ENCODE data around the gene SMARCD3.

SMARCD3 gene

DNA sequence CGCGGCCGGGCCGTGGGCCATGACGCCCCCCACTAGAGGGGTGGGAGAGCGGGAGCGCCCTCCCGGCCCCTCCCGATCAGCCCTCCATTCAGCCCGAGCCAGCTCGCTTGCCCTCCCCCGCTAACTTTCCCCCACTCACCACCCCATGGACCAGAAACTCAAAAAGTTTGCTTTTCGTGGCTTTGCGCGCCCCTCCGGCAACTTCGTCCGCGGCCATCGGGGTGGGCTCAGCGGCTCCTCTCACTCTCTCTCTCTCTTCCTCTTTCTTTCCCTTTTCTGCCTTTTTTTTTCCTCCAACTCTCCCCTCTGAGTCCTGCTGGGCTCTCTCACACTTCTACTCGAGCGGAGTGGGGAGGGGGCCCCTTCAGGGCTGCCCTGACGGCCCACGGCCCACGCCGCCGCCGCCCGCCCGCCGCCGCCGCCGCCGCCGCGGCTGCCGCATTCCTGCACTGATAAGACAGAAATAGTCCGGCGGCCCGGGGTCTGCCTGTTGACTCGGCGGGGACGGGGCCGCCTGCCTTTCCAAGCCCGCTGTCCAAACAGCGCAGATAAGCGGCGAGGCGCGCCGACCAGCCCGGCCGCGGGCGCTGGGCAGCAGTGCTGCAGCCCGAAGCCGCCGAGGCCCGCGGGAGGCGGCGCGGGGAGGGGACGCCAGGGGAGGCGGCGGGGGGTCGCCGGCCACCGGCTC lies at the start of gene SMARCD3:
SMARCD3 (minus strand) TSS at position 349 of the 688 bp plus-strand sequence; CDS start at position 217, 132 bp downstream.
- DNase-seq (ENCODE audit: low read depth), result no peak

DNA sequence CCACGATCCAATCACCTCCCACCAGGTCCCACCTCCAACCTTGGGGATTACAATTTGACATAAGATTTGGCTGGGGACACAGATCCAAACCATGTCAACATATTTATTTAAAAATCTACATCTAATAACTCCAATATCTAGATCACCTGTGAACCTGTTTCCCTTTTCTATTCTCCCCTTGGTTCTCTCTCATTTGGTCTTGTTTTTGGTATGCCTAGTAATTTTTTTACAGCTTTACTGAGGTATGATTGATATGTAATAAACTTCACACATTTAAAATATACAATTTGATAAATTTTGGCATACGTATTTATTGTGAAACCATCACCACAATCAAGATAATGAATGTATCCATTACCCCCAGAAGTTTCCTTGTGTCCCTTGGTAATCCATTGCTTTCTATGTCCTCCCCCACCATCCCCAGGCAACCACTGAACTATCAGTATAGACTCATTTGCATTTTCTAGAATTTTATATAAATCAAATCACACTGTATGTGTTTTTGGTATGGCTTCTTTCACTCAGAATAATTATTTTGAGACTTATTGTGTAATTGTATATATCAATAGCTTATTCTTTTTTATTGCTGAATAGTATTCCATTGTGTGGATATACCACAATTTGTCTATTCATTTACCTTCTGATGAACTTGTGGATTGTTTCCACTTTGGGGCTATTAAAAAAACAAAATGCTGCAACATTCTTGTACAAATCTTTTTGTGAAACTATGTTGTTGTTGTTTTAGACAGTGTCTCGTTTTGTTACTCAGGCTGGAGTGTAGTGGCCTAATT lies 47.9 kb upstream of the SMARCD3 start:
- no peak for DNase-seq (ENCODE audit: low read depth)

DNA sequence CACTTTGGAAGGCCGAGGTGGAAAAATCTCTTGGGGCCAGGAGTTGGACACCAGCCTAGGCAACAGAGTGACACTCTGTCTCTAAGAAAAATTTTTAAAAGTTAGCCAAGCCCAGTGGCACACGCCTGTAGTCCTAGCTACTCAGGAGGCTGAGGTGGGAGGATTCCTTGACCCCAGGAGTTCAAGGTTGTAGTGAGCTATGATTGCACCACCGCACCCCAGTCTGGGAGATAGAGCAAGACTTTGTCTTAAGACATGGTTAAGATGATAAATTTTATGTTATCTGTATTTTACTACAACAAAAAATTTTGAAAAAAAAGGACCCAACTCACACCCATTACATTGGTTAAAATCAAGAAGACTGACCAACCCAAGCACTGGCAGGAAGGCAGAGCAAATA lies 44.4 kb upstream of the SMARCD3 start:
- no peak for DNase-seq (ENCODE audit: low read depth)

GRCh38 chr7:151291206-151291605 lies 42.7 kb upstream of the SMARCD3 start:
- DNase-seq (ENCODE audit: low read depth), result no peak

DNA sequence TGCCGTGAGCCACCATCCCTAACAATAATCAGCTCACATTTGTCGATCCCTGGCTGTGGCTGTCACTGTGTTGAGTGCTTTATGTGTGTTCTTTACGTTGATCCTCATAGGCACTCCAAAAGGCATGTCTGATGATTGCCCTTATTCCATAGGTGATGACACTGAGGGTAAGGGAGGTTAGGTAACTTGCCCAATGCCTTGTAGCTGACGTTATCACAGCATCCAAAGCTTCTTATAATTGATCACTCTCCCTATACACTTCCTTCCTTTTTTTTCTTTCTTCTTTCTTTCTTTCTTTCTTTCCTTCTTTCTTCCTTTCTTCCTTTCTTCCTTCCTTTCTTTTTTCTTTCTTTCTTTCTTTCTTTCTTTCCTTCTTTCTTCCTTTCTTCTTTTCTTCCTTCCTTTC lies 41.9 kb upstream of the SMARCD3 start:
- DNase-seq (ENCODE audit: low read depth), result no peak

DNA sequence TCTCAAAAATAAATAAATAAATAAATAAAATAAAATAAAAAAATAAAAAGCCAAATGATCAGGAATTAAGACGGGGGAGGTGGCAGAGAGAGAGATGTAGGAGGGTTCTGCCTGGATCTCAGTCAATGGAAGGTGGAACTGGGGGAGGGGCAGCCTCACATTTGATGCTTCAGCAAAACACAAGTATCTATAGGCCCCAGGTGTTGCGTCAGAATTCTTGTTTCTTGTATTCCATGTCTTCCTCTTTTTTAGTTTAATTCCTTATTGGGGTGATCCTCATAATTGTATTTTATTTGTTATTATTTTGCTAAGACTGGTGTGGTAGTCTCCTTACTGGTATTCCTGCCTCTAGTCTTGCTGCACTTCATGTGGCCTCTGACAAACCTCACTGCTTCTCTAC lies 41.4 kb upstream of the SMARCD3 start:
- DNase-seq (ENCODE audit: low read depth), result no peak

DNA sequence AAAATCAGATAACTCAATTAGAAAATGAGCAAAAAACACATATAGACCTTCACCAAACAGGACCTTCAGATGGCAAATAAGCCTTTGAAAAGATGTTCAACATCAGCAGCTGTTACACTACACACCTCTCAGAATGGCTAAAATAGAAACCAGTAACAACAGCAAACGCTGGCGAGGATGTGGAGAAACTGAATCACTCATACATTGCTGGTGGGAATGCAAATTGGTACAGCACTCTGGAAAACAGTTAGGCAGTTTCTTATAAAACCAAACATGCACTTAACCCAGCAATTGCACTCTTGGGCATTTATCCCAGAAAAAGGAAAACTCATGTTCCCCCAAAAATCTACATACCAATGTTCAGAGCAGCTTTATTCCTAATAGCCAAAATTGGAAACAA lies 37.7 kb upstream of the SMARCD3 start:
- no peak for DNase-seq (ENCODE audit: low read depth)

DNA sequence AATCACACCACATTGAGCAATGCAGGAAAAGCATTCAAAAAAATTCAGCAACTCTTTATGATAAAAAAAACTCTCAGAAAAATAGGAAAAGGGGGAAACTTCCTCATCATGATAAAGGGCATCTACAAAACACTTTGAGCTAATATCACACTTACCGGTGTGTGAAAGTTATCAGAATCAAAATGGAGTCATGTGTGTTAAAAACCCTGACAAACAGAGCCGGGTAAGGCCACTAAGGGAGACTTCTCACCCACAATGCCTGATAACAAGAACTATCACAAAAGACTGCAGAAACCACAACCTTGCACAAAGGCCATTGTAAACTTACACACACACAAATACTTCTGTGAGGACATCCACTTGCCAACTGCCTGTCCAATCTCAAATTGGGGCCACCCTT lies 34.8 kb upstream of the SMARCD3 start:
- no peak for DNase-seq (ENCODE audit: low read depth)

- DNase-seq (ENCODE audit: low read depth), result no peak
These were observed 33.6 kb upstream of the SMARCD3 start for GRCh38 chr7:151282111-151282510.

GRCh38 chr7:151281686-151282085 lies 33.2 kb upstream of the SMARCD3 start:
- no peak for DNase-seq (ENCODE audit: low read depth)

GRCh38 chr7:151280388-151281019 lies 32.0 kb upstream of the SMARCD3 start:
- DNase-seq (ENCODE audit: low read depth), result no peak

DNA sequence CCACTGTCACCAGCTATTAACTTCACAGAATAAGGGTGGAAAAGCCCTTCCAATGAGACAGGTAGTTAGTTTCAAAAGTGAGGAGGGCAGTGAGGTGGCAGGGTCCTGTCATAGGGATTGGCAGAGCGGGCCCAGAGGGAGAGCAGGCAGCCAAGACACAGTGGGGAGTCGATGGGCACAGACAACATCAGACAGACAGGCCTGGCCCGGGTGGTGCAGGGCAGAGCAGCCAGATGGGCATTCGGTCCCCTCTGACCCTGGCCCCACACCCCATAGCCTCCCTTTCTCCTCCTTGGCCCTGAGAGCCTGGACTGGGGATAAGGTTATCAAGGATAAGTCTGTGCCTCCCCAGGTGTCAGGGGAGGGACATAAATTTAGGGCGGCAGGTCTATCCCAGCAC lies 31.4 kb upstream of the SMARCD3 start:
- DNase-seq (ENCODE audit: low read depth), result no peak

GRCh38 chr7:151278949-151279348 lies 30.5 kb upstream of the SMARCD3 start:
- DNase-seq (ENCODE audit: low read depth), result no peak

GRCh38 chr7:151277631-151278030 lies 29.1 kb upstream of the SMARCD3 start:
- DNase-seq (ENCODE audit: low read depth), result no peak

GRCh38 chr7:151276666-151277590 lies 28.4 kb upstream of the SMARCD3 start:
- DNase-seq (ENCODE audit: low read depth), result peak; percentile 23

DNA sequence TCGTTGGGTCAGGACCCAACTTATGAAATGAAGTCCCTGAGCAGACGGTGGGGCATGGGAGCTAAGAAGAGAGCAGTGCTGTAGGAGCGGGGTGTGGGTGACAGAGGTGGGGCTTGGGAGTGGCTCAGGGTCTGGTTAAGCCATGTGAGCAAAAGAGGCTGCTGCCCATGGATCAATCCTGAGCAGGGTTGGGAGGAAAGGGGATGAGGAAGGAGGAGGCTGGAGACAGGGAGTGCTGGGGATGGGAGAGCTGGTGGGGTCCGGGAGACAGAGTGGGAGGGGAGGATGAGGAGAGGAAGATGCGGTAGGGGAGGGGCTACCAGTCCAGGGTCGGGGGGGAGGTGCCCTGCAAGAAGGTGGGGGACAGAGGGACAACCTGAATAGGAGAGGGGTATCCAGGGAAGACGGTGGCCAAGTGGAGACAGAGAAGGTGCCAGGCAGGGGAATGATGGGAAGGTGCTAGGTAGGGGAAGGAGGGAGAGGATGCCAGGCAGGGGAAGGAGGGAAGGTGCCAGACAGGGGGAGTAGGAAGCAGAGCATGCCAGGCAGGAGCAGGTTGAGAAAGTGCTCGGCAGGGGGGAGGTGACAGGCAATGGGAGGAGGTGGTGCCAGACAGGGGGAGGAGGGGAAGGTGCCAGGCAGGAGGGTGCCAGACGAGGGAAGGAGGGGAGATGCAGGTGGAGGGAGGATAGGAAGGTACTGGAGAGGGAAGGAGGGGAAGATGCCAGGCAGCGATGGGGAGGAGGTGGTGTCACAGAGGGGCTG lies 27.5 kb upstream of the SMARCD3 start:
- DNase-seq (ENCODE audit: low read depth), result no peak

DNA sequence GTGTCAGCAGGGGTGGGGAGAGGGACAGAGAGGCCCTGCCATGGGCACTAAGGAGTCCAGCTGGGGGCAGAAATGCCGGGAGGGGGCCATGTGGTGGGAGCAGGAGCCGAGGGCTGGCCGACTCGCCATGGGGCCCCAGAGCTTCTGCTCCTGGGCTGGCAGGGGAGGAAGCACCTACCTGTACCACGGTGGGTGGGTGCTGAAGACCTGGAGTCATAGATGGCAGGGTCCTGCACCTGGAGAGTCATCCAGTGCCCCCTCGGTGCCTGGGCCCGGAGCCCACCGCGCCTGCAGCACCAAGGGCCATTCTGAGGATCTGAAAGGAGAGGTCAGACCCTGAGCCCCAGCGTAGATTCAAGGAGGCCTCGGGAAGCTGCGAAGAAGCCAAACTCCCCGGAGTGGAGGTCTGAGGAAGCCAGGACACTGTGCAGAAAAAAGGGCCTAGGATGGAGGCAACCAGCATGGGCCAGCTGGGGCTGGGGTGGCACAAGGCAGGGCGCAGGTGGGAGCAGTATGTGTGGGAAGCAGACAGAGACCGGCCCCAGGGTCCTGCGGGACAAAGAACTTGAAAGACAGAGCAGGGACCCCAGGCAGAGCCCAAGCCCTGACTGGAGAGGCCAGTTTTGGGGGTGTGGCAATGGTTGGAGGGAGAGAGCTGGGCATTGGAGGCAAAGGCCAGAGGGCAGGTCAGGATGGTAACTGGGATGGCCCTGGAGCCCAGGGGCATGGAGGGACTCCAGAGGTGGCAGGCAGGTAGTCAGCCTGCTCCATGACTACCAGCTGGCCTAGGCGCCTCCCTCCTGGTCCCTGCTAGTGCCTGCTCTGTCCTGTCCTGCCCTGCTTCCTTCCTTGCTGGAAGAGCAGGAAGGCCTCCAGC lies 26.7 kb upstream of the SMARCD3 start:
- DNase-seq (ENCODE audit: low read depth), result no peak

DNA sequence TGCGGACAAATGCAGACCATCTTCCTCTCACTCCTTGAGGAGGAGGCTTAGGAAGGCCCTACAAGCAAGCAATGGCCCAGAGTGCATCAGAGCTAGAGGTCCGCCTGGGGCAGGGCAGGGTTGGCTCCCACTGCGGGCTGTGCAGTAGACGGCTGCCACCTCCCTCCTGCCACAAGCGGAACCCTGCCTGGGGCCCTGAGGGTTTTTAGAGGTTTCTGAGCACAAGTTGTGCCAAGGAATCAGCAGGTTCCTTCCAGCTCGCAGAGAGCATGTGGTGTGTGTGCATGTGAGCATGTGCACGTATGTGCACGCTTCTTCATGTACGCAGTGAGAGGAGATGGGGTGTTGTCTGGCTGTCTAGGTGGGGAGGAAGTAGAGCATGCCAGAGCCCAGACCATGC lies 25.9 kb upstream of the SMARCD3 start:
- no peak for DNase-seq (ENCODE audit: low read depth)

GRCh38 chr7:151273651-151274390 lies 25.3 kb upstream of the SMARCD3 start:
- no peak for DNase-seq (ENCODE audit: low read depth)

GRCh38 chr7:151272877-151273276 lies 24.4 kb upstream of the SMARCD3 start:
- DNase-seq (ENCODE audit: low read depth), result no peak
